ENCODE data around the gene REEP6.
"Not testable (repeated sequence)": the region's sequence is repeated elsewhere in the genome, so short reads cannot be mapped to it uniquely, and the experiment has no call there.

The REEP6 gene

GRCh38 chr19:1507763-1508506 is 17.0 kb downstream of the REEP6 start:
- peak; percentile 93 for DNase-seq (ENCODE audit: low read depth)

- DNase-seq (ENCODE audit: low read depth): no peak
Observed at GRCh38 chr19:1508507-1508856, 17.5 kb downstream of the REEP6 start.

DNA sequence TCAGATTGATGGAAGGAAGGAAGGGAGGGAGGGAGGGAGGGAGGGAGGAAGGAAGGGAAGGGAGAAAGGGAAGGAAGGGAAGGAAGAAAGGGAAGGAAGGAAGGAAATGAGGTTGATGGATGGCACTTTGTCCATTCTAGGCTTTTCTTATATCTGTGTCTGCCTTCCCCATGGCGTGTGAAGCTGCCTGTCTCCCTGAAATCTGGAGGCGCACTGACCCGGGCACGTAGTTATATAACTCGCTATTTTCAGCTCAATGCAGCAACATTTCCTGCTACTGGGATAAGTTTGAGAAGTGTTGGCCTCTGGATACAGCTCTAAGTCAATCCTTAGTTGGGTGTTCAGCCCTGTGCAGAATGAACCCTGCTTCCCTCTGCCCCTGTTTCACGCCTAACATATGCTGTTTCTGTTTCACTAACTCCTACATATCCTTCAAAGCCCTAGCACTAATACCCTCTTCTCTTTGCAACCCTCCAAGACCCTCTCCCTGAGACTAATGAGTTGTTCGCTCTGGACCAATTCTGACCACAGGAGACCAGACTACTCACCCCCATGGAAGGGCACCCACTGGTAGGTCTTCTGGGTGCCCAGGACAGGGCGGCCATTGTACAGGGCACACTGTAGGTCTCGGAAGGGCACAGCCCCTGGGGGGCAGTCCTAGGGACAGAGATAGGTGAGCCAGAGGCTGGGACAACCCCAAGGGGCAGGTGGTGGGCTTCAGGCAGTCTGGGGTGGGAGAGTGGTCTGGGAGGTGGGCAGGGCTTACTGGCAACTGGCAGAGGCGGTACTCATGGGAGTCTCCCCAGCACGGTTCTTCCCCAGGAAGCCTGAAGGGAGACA is 18.8 kb downstream of the REEP6 start:
- DNase-seq (ENCODE audit: low read depth): no peak

GRCh38 chr19:1510442-1510806 is 19.4 kb downstream of the REEP6 start:
- no peak for DNase-seq (ENCODE audit: low read depth)

GRCh38 chr19:1510807-1511206 is 19.8 kb downstream of the REEP6 start:
- no peak for DNase-seq (ENCODE audit: low read depth)

- no peak for DNase-seq (ENCODE audit: low read depth)
Observed at GRCh38 chr19:1511318-1512317, 20.6 kb downstream of the REEP6 start.

DNA sequence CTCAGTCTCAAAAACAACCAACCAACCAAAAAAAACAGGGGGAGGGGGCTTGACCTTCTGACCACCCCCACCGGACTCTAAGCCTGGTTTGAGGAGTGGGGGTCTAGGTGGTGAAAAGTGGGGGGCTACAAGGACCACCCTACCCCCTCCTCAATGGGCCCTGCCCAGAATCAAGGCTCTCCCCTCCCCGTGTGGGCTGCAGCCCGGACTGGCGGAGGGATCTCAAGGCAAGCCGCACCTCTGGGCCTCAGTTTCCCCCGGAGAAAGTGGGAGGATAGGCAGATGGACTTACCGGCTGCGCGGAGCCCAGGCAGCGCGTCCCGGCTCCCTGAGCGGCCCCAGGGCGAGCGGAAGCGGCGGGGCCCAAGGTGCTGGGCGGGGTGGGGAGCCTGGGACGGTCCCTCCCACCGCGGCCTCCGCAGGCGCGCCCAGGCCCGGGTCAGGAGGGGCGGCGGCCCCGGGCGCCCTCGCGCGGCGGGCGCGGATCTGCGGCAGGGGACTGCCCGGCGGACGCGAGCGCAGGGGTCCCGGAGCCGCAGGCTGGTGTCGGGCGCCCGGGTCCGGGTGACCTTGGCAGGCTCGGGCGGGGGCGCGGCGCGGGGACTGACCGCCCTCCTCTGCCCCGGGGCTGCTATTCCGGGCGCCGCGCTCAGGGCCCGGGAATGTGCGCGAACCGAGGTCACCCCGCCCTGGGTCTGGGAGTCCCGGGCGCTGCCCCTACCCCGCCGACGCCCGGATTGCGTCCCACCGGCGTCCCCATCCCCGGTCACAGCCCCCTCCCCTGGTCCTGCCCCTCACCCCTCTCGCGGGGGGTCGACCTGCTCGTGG is 21.9 kb downstream of the REEP6 start, which contains the start of gene ADAMTSL5:
TSS of gene ADAMTSL5 (minus strand) at position 349 of the 828 bp plus-strand sequence. CDS start 2,076 bp downstream, outside the sequence.
- DNase-seq (ENCODE audit: low read depth): peak; percentile 34

GRCh38 chr19:1513499-1514294 is 22.7 kb downstream of the REEP6 start:
- DNase-seq (ENCODE audit: low read depth): peak; percentile 54

GRCh38 chr19:1514295-1514661 is 23.3 kb downstream of the REEP6 start:
- no peak for DNase-seq (ENCODE audit: low read depth)

GRCh38 chr19:1514986-1515721 is 24.2 kb downstream of the REEP6 start:
- no peak for DNase-seq (ENCODE audit: low read depth)

DNA sequence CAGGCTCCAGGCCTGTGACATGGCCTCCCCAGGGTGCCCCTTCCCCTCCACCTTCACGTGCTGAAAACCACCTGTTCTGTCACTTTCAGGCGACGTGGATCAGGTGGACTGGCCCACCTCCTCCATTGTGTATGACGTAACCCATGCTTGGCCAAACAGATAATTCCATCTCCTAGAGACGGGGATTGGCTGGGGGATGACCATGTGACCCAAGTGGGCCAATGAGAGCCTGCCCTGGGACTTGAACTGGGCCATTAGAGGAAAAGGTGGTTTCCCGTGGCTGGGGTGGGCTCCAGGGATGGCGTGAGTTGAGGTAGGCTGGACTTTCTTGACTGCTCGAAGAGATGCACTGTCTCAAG is 25.4 kb downstream of the REEP6 start:
- DNase-seq (ENCODE audit: low read depth): no peak

DNA sequence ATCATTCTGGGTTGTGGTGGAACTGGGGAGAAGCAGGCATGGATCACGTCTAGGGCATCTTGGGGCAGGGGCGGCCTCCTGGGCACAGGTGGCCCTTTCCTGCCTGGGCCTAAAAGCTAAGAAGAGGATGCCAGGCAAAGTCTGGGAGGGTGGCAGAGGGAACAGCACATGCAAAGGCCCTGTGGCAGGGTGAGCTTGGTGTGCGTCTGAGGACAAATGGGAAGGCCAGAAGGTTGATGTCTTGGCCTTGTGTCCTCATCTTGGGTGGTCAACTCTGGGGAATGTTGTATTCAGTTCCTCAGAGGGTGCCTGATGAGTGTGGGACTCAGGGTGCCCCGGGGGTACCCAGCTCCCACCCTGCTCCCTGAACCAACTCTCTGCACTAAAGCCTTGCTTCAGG is 27.5 kb downstream of the REEP6 start:
- DNase-seq (ENCODE audit: low read depth): no peak

DNA sequence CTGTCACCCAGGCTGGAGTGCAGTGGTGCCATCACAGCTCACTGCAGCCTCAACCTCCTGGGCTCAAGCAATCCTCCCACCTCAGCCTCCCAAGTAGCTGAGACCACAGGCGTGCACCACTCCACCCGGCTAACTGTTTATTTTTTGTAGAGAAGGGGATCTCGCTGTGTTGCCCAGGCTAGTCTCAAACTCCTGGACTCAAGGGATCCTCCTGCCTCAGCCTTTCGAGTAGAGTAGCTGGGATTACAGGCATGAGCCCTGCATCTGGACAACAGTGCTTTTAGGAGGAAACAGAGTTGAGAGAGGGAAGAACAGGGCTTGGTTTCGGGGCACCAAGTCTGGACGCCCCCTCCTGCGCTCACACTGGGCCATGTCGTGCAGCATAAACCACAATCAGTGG is 28.8 kb downstream of the REEP6 start:
- DNase-seq (ENCODE audit: low read depth): not testable (repeated sequence)

DNA sequence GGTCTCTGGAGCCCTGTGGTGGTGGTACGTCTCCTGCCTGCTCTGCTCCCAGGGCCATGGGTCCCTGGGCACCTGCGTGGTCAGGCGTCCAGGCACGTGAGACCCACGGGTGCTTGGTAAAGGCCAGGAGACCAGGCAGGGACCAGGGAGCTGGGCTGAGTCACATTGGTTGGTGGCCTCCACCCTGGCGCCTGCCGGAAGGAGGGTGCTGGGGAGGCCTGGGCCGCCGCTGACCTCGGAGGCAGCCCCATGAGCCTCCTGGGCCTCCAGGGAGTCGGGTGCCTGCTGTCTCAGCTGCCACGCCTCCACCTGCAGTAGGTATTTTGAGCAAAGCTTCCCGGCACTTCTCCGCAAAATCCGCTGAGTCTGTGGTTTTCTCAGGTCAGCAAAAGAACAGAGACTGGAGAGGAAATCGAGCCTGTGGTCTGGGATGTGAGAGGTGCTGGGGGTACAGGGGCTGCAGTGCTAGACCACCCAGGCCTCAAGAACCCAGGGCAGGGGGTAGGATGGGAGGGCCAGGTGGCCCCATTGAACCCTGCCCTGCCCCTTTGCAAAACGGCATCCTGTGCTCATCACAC is 29.3 kb downstream of the REEP6 start:
- no peak for DNase-seq (ENCODE audit: low read depth)

DNA sequence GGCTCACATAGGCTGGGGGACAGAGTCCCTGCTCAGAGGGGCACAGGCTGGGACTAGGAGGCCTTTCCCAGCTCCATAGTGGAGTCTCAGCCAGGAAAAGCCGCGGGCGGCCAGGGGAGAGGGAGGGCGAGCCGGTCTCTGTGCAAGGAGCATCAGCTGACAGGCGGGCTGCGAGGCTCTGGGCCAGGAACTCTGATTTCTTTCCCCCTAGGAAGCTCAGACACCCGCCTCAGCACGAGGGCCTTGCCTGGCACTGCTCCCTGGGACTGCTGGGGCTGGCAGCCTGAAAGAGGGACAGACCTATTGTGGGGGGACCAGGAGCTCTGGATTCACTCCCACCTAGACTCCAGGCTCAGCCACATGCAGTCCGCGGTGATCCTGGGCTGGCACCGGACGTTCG is 30.7 kb downstream of the REEP6 start:
- DNase-seq (ENCODE audit: low read depth): no peak

GRCh38 chr19:1522061-1522460 is 31.1 kb downstream of the REEP6 start:
- DNase-seq (ENCODE audit: low read depth): no peak

GRCh38 chr19:1522838-1523237 is 31.9 kb downstream of the REEP6 start:
- DNase-seq (ENCODE audit: low read depth): no peak

- DNase-seq (ENCODE audit: low read depth): no peak
Observed at GRCh38 chr19:1523412-1524286, 32.7 kb downstream of the REEP6 start, which contains the start of gene PLK5. TSS of gene PLK5 (plus strand) at chr19:1524077. CDS start at chr19:1526997, 2,920 bp downstream.

Measured in T follicular helper cell (primary cell).